HG03521 (cell line): ENCODE data around the gene XK.
"Not testable (repeated sequence)": the region's sequence is repeated elsewhere in the genome, so short reads cannot be mapped to it uniquely, and the experiment has no call there.

ENCODE experiments used
- ATAC-seq: cut with Tn5 transposase; IDR thresholded peaks from one replicate; pipeline ENCODE4 v1.9.1; 2021; ENCODE audit warnings: mild to moderate bottlenecking, moderate library complexity; ENCODE audit not compliant: unreplicated experiment

XK gene, protein sequence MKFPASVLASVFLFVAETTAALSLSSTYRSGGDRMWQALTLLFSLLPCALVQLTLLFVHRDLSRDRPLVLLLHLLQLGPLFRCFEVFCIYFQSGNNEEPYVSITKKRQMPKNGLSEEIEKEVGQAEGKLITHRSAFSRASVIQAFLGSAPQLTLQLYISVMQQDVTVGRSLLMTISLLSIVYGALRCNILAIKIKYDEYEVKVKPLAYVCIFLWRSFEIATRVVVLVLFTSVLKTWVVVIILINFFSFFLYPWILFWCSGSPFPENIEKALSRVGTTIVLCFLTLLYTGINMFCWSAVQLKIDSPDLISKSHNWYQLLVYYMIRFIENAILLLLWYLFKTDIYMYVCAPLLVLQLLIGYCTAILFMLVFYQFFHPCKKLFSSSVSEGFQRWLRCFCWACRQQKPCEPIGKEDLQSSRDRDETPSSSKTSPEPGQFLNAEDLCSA

DNA sequence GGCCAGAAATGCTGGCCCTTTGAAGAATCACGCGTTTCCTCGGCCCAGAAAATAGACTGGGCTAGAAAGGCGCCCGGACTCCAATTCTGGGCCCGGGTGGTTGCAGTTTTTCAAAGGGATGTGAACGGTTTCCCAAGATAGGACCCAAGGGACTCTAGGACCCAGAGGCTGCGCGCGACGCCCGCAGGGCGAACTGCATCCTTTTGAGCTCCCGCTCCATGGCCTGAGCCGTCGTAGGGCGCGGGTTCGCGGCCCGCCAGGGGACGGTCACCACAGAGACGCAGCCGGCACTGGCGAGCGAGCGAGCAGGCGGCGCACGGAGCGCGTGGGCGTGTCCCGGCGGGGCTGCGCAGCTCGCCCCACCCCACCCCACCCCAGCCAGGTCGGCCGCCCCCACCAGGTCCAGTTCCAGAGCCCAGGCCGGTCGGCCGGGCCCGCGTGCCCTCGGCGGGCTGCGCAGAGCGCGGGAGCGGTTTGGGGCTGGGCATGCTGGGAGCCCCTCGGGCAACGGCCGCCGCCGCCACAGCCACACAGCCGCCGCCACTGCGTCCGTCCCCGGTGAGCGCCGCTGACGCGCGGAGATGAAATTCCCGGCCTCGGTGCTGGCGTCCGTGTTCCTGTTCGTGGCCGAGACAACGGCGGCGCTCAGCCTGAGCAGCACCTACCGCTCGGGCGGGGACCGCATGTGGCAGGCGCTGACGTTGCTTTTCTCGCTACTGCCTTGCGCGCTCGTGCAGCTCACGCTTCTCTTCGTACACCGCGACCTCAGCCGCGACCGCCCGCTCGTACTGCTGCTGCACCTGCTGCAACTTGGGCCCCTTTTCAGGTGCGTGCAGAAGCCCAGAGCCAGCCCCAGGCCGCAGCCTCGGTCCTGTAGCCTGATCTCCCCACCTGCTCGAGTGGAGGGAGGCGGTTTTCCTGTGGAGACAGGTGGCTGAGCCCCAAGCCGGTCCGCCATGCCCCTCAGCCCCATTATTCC is at the start of gene XK:
Gene XK, plus strand, starts transcription at position 411 of the 979 bp plus-strand sequence. Its CDS starts 171 bp downstream, at position 582.
- ATAC-seq: peak; percentile 58

- no peak for ATAC-seq
Measured at GRCh38 chrX:37638047-37638446, 47.5 kb upstream of the XK start.

- no peak for ATAC-seq
Measured at GRCh38 chrX:37640142-37640541, 45.4 kb upstream of the XK start.

GRCh38 chrX:37641859-37642258 is 43.7 kb upstream of the XK start:
- no peak for ATAC-seq

GRCh38 chrX:37644381-37645305 is 40.9 kb upstream of the XK start:
- no peak for ATAC-seq

- no peak for ATAC-seq
Measured at GRCh38 chrX:37646254-37646653, 39.3 kb upstream of the XK start.

GRCh38 chrX:37650879-37651278 is 34.7 kb upstream of the XK start:
- ATAC-seq: not testable (repeated sequence)

DNA sequence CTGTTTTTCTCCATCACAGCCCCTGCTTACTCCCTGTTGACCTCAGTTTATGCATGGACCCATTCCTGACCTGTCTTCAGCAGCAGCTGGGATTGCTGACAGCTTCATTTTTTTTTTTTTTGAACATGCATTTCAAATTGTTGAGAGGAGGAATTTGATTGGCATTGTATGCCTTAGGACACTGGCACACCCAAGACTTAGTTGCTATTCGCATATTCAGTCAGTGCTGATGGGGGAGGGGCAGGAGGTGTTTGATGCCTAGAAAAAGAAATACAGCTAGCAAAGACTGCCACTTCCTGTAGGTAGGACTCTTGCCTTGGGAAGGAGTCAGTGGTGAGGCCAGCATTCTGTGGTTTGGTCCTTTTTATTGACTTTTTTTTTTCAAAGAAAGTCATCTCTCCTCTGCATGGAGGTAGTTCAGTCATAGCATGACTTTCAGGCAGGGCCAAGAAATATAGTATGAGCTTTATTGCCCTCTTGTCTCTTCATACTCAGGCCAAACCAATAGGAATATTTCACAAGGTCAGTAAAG is 33.6 kb upstream of the XK start:
- ATAC-seq: no peak

DNA sequence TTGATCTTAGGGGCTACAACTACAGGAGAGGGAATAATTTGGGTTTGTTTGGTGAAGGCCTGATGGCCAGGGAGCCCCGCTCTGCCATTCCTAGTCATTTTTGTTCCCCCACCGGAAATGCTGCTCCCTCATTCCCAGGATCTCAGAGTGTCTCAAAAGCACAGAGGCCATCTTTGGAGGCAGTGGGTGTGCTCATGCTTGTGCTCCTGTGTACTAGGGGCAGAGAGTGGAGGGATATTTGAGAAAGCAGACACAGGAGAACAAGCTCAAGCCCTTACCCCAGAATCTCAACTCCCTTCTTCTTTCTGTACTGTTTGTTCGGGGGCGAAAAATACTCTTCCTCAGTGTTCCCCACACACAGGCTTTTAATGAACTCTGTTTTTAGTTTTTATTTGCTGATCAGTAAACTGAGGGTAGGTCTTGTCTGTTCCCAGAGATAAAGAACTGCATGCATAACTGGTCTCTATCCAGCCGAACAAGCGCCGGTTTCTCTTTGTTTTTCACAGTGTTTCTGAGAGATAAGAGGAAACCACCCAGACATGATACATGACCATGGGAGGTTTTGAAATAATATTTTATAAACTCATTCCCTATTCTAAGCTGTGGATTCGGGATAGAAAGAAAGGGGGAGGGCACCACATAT is 32.9 kb upstream of the XK start:
- ATAC-seq: no peak

DNA sequence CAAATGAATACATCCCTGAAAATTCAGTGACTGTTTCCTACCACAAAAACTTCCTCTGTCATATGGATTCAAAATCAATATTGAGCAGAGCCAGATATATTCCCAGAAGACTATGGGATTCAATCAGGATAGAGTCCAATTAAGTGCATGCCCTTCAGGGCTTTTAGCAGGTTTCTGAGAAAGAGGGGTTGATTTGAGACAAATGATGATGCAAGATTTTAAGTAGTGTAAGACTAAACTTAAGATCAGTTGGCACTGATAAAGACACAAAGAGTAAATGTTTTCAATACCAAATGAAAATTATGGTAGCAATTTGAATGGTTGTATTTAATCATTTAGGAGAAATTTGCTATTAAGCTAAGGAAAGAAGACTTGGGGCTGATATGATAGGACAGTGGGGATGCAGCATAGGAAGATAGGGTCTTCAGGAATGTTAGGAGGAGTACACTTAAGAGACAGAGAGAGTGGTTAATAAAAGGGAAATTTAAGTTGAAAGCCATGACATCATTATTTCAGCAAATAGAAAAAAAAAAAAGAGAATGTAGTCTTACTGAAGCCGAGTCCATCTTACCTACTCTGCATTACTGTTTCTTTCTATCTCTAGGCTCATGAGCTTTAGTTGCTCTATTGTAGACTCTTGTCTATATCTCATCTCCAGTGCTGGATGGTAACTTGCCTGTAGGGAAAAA is 32.0 kb upstream of the XK start:
- ATAC-seq: no peak

DNA sequence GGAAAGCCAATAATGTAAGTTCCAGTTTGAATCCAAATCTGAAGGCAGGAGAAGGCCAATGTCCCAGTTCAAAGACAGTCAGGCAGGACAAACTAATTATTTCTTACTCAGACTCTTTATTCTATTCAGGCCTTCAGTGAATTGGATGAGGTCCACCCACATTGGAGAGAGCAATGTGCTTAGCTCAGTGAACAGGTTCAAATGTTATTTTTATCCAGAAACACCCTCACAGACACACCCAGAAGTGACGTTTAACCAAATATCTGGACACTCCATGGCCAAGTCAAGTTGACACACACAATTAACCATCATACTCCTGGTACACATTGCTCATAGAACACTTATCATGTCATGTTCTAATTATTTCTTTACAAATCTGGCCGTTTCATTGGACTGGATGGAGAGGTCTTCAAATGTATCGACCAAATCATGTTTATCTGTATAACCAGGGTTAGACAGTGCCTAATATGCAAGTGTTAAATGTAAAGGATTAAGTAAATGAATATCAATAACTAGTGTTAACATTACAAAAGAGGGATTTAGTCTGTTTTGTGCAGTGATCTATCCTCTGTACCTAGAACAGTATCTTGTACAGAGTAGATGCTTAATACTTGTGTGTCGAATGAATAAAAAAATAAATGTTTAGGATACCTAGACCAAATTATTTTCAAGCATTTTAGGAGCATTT is 27.1 kb upstream of the XK start:
- ATAC-seq: no peak

DNA sequence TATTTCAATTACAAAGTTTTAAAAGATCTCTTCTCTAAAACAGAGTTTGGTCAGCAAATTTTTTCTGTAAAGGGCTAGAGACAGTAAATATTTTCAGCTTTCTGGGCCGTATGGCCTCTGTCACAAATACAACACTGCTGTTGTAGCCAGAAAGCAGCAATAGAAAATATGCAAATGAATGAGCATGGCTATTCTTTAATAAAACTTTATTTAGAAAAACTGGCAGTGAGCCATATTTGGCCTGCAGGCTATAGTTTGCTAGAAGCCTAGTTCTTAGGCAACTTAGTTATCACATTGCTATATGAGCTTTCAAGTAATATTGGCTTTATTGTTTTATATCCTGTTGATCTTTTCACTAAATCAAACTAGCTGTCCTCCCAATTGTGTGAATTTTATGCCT is 26.5 kb upstream of the XK start:
- ATAC-seq: no peak

GRCh38 chrX:37662181-37662580 is 23.4 kb upstream of the XK start:
- ATAC-seq: no peak

- no peak for ATAC-seq
Measured at GRCh38 chrX:37666516-37666915, 19.1 kb upstream of the XK start.

DNA sequence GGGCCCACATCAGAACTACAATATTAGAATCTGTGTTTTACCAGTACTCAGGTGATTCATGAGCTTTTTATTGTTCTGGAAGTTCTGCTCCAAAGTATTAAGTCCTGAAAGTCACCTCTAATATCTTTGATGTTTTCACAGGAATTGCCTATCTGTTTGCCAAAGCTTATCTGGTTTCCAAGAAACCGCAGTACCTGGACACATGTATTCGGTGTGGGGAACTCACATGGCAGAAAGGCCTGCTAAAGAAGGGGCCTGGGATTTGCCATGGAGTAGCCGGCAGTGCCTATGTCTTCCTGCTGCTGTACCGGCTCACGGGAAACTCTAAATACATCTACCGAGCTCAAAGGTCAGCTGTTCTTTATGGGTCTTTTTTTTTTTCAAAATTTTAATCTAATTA is 18.4 kb upstream of the XK start:
- no peak for ATAC-seq

DNA sequence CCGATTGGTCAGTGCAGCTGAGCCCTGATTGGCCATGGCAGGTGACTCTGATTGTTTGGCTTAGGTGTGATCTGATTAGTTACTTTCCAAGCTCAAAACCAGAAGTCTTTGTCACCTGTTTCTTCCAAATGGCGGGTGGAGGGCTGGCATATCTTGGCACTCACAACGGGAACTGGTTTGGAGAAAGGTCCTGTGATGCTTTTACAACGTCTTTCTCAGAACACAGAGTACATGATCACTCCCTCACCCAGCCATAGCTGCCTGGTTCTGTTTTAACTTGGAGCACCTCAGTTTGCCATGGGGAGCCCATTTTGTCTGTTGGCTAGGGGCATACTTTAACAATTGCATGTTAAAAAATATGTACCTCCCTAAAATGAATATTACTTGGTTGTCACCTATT is 13.0 kb upstream of the XK start:
- no peak for ATAC-seq

DNA sequence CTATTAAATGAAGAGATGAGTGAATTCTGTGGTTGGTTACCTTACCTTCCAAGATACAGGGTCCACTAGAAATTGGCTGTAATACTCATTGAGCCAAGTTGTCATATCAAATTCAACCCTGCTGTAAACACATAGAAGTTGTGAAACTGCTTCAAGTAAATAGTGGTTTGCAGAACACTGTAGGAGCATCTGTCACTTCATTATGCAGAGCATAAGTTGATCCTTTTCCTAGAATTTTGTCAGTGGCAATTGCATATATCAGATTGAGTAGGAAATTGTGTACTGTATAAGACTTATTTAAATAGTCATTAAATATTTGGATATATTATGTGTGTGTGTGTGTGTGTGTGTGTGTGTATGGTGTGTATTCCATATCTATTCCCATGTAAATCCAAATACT is 8.8 kb upstream of the XK start:
- ATAC-seq: no peak

GRCh38 chrX:37677243-37677642 is 8.3 kb upstream of the XK start:
- no peak for ATAC-seq

GRCh38 chrX:37677765-37678164 is 7.8 kb upstream of the XK start:
- ATAC-seq: no peak
